Fibroblast of villous mesenchyme (primary cell): Measurements from ENCODE around the gene MSLN. TPM values are rescaled to one million over a fixed set of nuclear protein-coding genes. Genes with fewer than 3 reads are reported as not detected.

Source experiments
- DNase-seq: peaks from one replicate; pipeline ENCODE4 v3.0.0-alpha.2; 2010; ENCODE audit warnings: low read depth
- H3K4me3 ChIP-seq: 2 replicates; pipeline ENCODE4 v1.5.1; 2011; ENCODE audit warnings: low read depth, mild to moderate bottlenecking, low read length
- CTCF ChIP-seq: IDR thresholded peaks from 2 replicates; pipeline ENCODE4 v1.5.1; 2012; ENCODE audit warnings: low read depth, mild to moderate bottlenecking, low read length; ENCODE audit not compliant: insufficient read depth
- total RNA-seq: library from RNA; depleted of rRNA; stranded (reverse); fragments of >200 nt; gene quantifications from 2 replicates; pipeline ENCODE4 v1.2.3, GENCODE V29; 2012

The MSLN gene
- total RNA-seq, 1 donor, result 0.86 TPM

- TF ChIP-seq CTCF, result no peak
- DNase-seq, result no peak
- H3K4me3 ChIP-seq, result no peak overlapping the region
Observed at GRCh38 chr16:804193-805048, 43.9 kb downstream of the MSLN start.

DNA sequence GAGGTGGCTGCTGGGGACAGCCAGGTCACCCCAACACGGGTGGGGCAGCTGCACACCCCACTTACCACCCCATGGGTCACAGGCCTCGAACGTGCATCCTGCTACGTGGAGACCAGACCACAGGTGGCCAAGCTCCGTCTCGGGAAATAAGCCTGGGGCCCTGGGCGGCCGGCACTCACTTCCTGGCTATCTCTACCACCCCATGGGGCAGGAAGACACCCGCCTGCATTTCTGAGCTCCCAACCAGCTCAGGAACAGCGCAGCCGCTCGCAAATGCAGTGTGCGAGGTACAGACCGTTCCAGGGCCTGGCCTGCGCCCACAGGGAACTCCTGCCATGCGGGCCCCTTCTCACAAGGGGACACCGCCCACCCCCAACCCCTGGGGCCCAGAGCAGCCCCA, 44.9 kb downstream of the MSLN start:
- TF ChIP-seq CTCF, result no peak
- no peak for DNase-seq

GRCh38 chr16:807347-808084, 47.0 kb downstream of the MSLN start:
- TF ChIP-seq CTCF, result no peak
- H3K4me3 ChIP-seq, result peak overlapping the region; percentile 68
- DNase-seq, result peak; percentile 90

More for the DNA sequence above, 44.9 kb downstream of the MSLN start:
- no peak overlapping the region for H3K4me3 ChIP-seq

DNA sequence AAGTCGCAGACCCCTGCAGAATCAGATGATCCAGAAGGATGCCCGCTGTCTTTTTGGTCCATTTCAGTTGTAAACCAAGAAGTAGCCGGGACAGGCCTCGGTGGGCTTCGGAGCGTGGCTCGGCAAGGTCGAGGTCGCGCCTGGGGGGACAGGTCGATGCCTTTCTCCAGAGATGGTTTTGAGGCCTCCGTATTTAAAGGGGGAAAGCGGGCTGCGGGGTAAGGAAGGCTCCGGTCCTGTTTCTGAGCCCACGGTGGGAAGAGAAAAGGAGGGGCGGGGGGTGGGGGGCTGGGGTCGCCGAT, 47.5 kb downstream of the MSLN start:
- DNase-seq, result no peak
- TF ChIP-seq CTCF, result no peak
- peak overlapping the region; percentile 68 for H3K4me3 ChIP-seq

DNA sequence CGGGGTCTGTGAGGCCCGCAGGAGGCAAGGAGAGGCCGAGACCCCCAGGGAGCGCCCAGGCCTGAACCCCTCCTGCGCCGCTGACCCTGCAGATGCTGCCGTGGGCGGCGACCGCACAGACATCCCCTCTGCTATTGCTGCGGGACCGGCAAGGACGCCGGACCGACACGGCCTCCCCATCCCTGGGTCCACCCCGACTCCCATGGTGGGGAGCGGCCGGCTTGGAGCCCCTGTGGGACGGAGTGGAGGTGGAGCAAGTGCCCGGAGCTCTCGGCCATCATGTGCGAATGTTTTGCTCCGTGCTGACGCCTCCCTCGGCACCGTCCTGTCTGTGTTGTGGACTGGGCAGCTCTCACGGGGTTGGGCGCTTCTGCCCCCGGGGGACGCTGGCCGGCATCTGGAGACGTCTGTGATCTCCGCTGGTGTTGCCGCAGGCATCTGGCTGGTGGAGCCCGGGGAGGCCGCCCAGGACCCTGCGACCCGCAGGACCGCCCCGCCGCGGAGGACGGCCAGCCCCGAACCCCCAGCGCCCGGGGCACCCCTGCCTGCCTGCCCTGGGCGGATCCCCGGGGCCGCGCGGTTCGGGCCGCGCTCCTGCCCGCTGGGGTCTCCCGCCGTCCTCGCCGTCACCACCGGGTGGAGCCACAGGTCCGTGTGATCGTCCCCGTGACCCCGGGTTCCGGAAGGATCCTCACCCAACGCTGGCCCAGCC, 52.8 kb downstream of the MSLN start:
- peak overlapping the region; percentile 27 for H3K4me3 ChIP-seq
- TF ChIP-seq CTCF, result peak; percentile 55

DNA sequence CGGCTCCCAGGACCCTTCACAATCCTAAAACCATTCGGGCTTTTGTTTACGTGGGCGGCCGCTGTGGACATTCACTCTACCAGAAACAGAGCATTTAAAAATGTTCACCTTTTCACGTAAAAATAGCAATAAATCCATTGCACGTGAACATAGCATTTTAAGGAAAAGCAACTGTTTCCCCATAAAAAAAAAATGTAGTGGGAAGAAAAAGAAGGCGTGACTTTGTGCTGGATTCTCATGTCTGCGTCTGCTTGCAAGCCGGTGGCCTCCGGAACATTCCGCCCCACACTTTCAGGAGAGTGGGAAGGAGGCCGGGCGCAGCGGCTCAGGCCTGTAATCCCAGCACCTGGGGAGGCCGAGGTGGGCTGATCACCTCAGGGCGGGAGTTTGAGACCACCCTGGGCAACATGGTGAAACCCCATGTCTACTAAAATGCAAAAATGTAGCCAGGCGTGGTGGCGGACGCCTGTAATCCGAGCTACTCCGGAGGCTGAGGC, 53.4 kb downstream of the MSLN start:
- H3K4me3 ChIP-seq, result no peak overlapping the region
- DNase-seq, result no peak
- TF ChIP-seq CTCF, result no peak

More for the DNA sequence above, 52.8 kb downstream of the MSLN start:
- DNase-seq, result peak; percentile 17
